ENCODE measurements around the gene PEDS1. TPM values are rescaled to one million over a fixed set of nuclear protein-coding genes. Genes with fewer than 3 reads are reported as not detected.

The PEDS1 gene
- total RNA-seq, 1 donor from 2014 or later: 25.9 TPM

DNA sequence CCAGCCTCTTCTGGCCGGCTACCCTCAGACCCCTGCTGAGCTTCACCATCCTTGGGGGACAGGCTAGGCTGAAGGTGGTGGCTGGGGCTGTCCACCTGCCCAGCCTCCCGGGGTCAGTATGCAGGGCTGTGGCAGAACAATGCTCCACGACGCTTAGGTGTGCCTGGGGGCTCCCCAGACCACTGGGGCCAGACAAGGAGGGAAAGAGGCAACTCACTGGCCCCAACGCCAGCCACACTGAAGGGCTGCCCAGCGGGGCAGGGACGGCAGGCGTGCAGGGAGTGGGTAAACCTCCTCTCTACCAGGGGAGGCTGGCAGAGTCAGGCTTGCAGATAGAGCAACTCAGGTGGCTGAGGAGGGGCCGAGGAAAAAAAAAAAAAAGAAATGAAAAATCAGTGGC lies 29.0 kb downstream of the PEDS1 start:
- ATAC-seq (ENCODE audit: poor library complexity) (no peak), DNase-seq (no peak)
- intact Hi-C loops (cut with DNase I): no loop called here

DNA sequence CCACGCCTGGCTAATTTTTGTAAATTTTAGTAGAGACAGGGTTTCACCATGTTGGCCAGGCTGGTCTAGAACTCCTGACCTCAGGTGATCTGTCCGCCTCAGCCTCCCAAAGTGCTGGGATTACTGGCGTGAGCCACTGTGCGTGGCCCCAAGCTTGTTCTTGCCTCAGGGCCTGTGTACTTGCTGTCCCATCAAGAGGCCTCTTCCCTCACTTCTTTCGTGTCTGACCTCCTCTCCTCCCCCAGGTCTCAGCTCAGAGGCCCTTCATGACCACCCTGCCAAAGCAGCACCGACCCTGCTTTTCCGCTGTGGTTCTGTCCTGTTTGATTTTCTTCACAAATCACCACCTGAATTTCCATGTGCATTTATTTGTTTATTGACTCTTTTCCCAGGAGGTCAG lies 30.1 kb downstream of the PEDS1 start:
- DNase-seq (no peak), ATAC-seq (ENCODE audit: poor library complexity) (no peak)
- intact Hi-C loops (cut with DNase I): no loop called here

DNA sequence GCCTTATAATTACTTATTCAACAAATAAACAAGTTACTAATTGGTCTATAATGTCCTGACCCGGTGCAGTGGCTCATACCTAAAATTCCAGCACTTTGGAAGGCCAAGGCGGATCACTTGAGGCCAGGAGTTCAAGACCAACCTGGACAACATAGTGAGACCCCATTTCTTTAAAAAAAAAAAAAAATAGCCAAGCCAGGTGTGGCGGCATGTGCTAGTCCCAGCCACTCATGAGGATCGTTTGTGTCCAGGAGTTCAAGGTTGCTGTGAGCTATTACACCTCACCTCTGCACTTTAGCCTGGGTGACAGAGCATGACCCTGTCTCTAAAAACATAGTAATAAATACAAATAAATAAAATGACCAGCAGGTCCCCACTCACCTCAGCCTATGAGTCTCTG lies 30.8 kb downstream of the PEDS1 start:
- DNase-seq (no peak), ATAC-seq (ENCODE audit: poor library complexity) (no peak)
- intact Hi-C loops (cut with DNase I): no loop called here

DNA sequence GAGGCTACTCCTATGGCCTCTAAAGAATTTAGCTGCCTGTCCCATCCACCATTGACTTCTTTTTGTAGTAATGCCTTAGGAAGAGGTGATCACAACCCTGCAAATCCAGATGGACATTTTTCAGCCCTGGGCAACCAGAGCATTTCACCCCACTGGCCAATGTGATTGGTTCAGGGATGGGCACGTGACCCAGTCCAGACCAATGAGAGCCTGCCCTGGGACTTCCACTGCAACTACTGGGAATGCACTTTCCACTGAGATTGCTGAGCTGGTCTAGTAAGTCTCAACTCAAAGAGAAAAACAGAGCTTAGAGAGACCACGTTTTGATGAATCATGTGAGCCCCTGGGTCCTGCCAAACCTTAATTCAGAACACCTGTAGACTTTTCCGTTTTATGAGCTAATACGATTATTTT lies 31.7 kb downstream of the PEDS1 start:
- no peak for ATAC-seq (ENCODE audit: poor library complexity)
- DNase-seq: no peak
- intact Hi-C loops (cut with DNase I): loop anchor here (2.0 kb wide), 1 partner anchor 47 kb away; no protein-coding TSS in a partner anchor

DNA sequence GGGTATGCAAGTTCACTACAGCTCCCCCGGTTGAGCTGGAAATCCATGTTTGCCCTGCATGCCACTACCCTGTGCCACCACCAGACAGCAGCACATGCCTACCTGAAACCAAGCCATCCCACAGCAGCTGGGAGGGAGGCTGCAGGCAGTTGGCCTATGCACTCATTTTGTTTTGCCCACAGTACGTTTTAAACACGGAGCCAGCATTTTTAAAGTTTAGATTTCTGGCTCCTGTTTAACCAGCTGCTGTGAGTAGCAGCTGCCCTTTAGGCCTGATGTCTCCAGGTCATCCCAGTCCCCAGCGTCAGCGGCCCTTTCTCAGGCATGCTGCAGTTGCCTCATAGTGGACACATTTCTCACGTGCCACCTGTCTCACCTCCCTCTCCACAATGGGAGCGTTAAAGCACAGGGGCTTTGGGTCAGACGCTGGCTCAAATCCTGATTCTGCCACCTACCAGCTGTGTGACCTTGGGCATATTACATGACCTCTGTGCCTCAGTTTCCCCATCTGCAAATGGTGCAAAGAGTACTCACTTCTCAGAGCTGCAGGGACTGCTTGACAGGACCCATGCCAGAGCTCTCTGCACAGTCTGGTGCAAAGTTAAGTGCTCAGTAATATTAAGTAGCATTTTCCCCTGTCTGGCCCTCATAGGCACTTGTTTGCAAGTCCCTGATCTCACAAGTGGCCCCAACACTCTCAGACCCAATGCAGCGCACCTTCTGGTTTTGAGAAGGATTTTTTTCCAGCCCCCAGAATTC lies 32.4 kb downstream of the PEDS1 start:
- intact Hi-C loops (cut with DNase I): loop anchor here (2.0 kb wide), 1 partner anchor 48 kb away; no protein-coding TSS in a partner anchor
- ATAC-seq (ENCODE audit: poor library complexity) (peak; percentile 80), DNase-seq (peak; percentile 72)

DNA sequence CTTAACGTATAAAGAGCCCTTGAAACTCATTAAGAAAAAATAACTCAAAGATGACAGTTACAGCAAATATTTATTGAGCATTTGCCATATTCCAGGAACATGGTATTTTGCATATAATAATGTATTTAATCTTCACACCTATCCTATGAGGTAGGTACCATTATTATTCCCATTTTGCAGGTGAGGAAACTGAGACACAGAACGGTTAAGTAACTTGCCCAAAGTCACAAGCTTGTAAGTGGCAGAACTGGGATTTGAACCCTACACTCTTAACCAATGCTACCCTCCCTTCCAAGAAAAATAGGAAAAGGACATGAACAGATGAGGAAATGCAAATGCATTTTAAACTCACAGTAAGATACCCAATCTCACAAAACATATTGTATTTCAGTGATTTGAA lies 35.3 kb downstream of the PEDS1 start:
- ATAC-seq (ENCODE audit: poor library complexity) (no peak), DNase-seq (no peak)
- intact Hi-C loops (cut with DNase I): no loop called here

DNA sequence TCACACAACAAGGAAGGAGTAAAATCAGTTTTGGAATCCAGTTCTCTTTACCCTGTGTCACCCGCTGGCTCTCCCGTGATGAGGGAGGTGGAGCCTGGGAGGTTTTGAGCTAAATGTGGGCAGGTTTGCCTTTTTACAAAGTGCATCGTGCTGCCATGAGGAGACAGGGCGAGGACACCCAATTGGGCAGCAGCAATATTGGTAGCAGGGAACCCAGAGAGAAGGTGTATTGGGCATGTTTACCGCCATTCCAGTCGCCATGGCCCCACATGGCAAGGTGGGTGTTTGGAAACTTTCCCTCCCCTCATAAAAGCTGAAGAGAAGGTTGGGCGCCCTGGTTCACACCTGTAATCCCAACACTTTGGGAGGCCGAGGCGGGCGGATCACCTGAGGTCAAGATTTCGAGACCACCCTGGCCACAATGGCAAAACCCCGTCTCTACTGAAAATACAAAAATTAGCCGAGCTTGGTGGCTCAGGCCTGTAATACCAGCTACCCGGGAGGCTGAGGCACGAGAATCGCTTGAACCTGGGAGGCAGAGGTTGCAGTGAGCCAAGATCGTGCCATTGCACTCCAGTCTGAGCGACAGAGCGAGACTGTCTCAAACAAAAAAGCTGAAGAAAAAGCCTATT lies 37.0 kb downstream of the PEDS1 start:
- ATAC-seq (ENCODE audit: poor library complexity) (no peak), DNase-seq (no peak)
- intact Hi-C loops (cut with DNase I): no loop called here

DNA sequence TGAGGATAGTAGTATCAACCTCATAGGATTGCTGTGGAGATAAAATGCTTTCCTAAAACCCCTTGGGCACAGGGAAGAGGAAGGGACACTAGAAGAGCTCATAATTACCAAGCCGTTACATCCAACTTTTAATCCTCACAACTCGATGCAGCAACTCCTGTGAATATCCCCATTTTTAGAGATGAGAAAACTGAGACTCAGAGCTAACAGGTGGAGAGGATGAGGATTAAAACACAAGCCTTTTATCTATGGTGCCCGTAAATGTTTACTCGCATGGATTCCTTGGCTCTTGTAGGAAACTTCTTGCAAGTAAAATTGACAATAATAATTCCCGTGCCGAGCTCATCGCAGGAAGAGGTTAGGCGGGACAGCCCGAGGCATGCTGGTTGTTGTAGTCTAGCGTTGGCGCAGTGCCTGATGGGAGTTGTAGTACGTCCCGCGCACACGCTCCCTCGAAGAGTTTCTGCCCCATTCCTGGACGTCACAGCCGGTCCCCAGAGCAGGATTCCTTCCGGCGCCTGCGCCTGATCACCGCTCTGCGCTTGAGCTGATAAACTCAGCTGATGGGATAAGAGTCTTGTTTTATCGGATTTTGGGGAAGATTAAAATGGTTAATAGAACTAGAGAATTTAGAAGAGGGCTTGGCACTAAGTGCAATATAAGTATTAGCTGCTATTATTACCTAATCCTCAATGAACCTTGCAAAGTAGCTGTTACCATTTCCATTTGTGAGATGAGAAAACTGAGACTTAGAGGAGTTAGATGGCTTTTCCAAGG lies 37.7 kb downstream of the PEDS1 start:
- DNase-seq (peak; percentile 98), ATAC-seq (ENCODE audit: poor library complexity) (peak; percentile 91)
- intact Hi-C loops (cut with DNase I): no loop called here

DNA sequence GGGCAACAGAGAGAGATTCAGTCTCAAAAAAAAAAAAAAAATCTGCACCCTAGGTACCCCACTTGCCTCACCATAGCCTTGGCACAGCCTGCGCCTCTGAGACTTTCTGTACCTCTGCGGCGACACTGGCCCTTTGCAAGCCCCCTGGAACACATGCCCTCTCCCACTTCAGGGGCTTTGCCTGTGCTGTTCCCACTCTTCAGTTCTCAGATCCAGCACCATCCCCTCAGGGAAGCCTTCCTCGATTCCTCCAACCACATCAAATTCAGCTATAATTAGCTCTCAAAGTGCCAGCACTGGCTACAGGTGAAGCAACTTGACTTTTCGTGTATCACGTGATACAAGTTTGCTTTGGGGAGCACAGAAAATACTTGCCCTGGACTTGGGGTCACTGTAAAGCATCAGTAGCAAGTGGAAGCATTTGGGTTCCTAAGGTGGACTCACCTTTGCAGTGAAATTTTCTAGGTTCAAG lies 38.4 kb downstream of the PEDS1 start:
- intact Hi-C loops (cut with DNase I): no loop called here
- no peak for DNase-seq
- no peak for ATAC-seq (ENCODE audit: poor library complexity)

DNA sequence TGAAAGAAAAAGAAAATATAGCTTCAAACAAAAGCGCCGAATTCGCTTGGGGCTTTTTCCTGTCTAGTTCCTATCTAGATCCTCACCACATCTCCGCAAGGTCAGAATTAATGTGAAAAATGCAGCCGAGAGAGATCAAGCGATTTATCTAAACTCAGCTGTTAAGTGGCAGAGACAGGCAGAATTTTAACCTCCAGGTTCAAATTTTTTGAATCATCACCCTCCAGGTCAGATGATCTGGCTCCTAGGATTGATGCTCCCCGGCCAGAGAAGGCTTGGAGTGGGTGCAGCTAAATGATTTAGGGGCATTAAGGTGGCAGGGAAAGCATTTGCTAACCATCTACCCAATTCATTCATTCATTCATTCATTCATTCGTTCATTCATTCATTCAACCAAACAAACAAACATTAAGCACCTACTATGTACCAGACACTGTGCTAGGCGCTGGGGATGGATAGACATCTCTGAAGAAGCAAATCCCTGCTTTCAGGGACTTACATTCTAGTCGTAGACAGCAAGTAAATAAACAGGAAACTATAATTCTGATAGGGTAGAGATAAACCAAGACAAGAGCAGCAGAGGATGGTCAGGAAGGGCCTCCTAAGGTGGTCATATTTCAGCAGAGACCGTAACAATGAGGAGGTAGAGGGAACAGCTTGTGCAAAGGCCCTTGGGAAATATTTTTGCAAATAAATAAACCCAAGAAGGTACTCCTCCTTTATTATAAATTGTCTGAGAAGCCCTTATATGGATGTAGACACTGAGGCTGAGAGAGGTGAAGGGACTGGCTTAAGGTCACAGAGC lies 39.9 kb downstream of the PEDS1 start:
- DNase-seq (no peak), ATAC-seq (ENCODE audit: poor library complexity) (no peak)
- intact Hi-C loops (cut with DNase I): no loop called here

DNA sequence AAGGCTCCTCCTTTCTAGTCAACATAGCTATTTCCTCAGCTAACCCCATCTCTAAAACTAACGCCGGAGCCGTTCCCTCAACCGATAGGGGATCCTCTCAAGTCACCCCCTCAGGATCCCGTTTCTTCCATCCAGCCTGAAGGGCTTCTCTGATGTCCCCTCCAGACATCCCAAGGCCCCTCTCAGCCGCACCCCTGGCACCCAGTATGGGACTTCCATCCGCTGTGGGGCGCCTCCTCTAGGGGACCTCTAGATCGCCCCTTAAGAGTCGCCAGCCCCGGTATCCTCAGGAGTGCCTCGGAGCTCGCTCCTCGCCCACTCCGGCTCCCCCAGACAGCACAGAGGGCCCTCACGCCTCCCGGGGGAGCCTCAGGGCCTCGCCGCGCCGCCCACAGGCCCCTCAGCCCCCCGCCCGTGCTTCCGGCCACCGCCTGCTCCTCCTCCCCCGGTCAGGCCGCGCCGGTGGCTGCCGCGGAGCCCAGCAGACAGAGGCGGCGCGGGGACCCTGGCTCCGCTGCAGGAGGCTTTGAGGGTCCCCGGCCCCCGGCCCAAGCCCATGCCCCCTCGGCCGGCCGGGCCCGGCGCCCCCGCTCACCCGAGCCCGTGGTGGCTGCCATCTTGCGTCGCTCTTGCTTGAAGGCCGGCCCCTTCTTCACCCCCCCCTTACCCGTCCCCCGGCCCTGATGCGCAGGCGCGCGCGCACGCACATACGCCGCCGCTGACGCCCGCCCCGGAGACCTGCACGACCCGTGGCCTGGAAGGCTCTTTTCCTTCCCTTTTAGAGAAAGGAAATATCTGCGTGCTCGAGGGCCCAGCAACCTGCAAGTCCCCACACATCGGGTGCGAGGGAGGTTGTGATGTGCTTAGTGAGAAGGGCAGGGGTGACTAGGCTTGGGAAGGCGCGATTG lies 40.8 kb downstream of the PEDS1 start, which contains the start of gene UBE2V1:
Gene UBE2V1 (minus strand): TSS at position 639 of the 908 bp plus-strand sequence. CDS start 22 bp downstream, at position 617.
- DNase-seq: peak; percentile 95

DNA sequence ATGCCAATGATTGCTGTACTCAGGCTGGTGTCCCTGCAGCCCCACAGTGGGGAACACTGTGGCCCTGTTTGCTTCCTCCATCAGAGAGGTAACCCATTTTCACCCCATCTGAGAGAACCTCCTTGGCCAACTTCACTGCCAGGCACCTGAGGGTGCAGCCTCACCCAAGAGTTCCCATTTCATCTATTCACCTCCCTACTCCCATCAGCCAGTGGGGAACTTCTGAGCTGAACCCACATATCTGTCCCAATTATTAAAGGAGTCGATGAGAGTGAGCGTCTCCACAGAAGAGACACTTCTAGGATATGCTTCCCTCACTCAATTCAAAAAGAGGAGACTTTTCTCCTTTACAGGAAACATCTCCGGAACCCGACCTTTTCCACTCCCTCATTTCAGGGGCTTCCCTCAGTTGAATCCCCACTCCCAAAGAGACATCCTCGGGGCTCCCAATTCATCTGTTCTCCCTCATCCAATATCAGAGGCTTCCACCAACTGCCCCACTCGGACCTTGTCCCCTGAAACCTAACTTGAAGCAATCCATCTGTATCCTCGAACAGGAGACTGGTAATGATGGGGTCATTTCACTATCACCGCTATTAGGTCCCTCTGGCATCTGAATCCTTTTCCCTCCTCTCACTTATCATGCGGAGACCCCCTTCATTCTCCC lies 41.6 kb downstream of the PEDS1 start:
- intact Hi-C loops (cut with DNase I): no loop called here
- ATAC-seq (ENCODE audit: poor library complexity) (no peak), DNase-seq (no peak)

More for the DNA sequence above, 40.8 kb downstream of the PEDS1 start, which contains the start of gene UBE2V1:
- intact Hi-C loops (cut with DNase I): no loop called here
- peak; percentile 89 for ATAC-seq (ENCODE audit: poor library complexity)

DNA sequence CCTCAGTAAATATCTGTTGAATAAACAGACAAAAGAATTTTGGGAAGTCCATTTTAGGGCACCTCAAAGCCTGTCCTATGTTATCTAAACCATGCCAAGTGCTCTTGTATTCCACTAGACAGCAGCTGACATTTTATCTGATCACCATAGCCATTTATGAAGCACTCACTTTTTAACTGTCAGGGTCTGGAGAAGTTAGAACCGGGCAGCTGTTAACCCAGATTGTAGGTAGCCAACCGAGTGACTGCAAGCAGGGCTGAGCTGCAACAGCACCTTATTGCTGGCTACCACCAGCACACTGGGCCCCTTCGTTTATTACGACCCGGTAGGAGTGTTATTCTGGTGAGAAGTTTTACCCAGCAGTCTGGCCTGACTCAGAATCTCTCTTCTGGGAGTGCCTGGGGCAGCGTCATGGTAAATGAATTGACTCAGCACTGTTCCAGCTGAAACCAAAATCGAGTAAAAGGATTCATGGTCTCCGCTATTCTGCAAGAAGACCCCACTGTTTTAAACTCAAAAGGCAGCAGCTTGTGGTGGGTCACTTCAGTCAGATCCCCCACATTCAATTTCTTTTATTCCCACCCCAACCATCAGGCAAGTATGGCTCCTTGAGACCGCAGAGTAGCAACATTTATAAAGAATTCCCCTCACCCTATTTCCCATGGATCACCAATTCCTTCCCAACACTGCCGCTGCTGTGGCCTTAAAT lies 42.2 kb downstream of the PEDS1 start:
- intact Hi-C loops (cut with DNase I): no loop called here
- ATAC-seq (ENCODE audit: poor library complexity): no peak

DNA sequence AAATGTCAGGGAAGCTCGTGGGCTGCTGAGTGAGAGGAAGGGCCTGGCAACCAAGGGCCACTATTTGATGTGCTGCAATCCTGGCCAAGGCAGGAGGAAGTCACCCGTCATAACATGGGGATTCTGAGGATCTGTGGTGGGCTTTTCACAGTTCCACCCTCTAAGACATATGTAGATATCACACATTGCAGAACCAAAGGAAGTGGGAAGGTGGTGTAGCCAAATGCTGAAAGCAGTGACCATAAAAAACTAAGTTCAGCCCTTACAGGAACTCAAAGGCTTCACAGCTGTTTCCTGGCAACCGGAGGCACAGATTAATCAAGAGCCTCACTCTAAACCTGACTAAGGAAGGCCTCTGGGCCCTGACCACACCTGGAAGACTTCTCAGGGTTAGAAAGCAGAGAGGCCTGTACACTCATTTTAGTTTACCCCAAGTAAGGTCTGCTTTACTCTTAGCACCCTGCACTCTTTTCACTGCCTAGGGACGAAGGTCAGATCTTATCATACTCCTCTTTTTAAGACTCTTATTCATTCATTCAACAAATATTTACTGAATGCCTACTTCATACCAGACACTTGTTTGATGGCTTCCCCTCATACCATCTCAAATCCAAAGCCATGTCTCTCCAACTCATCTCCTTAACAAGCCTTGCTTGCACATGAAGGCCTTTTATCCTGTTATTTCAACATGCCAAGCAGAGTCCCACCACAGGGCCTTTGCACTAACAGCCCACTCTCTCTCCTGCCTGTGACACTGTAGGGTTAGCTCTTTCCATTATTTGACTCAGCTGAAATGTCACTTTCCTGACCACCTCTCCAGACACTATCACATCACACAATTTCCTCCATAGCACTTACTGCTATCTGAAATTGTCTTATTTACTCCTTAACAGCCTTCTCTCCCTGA lies 43.1 kb downstream of the PEDS1 start:
- intact Hi-C loops (cut with DNase I): no loop called here
- ATAC-seq (ENCODE audit: poor library complexity) (no peak), DNase-seq (no peak)

More for the DNA sequence above, 42.2 kb downstream of the PEDS1 start:
- DNase-seq: no peak

DNA sequence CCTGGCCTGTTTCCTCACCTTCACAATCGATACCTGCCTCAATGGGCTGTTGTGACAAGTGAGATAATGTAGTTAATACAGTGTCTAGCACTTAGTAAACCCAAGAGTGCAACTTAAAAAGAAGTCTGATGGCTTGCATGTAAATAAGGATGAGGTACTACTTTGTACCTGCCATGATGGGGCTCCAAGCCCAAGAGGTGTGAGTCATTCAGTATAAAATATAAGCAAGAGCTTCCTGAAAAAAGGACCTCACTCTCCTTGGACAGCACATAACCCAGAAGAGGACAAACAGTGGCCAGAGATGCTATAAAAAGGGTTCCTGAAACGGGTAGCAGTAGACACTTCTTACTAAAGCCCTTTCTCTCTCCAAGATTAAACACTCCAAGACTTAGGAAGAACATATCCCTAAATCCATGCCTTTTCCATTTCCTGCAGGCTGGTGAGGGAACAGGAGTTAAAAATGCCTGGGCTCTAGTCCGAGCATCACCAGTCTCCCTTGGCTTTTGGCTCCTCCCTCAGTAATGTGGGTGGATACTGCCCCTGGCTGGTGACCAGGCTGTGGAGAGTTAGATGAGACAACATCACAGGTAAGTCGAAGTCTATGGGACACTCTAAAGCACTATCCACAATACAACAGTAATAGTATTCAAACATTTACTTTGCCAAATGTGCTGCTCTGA lies 44.8 kb downstream of the PEDS1 start:
- DNase-seq: no peak
- intact Hi-C loops (cut with DNase I): no loop called here
- ATAC-seq (ENCODE audit: poor library complexity): no peak

Measured in Right ventricle myocardium superior (tissue), 1 donor.